HCT116 (cell line): ENCODE results near the gene SRCIN1. TPM values are rescaled to one million over a fixed set of nuclear protein-coding genes. Genes with fewer than 3 reads are reported as not detected.

Experiments used
- ATAC-seq: fragments of 200-7000 bp; cut with Tn5 transposase; 2 replicates; pipeline ENCODE4 v1.9.1; 2020; ENCODE audit warnings: mild to moderate bottlenecking, moderate library complexity
- BruUV-seq: library from RNA; stranded (reverse); fragments of 400-500 nt; replicated peaks from 2 replicates; lab custom pipeline; 2021; lab: Mats Ljungman, UMichigan
- CTCF ChIA-PET: fragments of 300-600 bp; sonication (Branson Sonifier 250); formaldehyde crosslinking; loops from one replicate; lab custom pipeline; 2021; ENCODE audit warnings: antibody characterized with exemption; lab: Charles Lee
- POLR2A ChIA-PET: fragments of 300-600, 350-600 bp; sonication (Branson Sonifier 250); formaldehyde crosslinking; loops from one replicate; lab custom pipeline; 2021; ENCODE audit warnings: antibody characterized with exemption; lab: Charles Lee
- RAD21 ChIA-PET, 2 experiments: fragments of 300-600 bp; sonication (Branson Sonifier 250); formaldehyde crosslinking; loops; one replicate each; lab custom pipeline; 2023; ENCODE audit warnings: low total read pairs in 2 of 2; ENCODE audit not compliant: uncharacterized antibody in 2 of 2, unreplicated experiment in 2 of 2, low non-redundant PET in 1 of 2; lab: Charles Lee
- DNase-seq: peaks from one replicate; pipeline ENCODE4 v3.0.0-alpha.2; 2010; ENCODE audit warnings: low read depth, low spot score
- H2AFZ ChIP-seq: fragments of 200-600 bp; shearing (Covaris generic), sonication (generic); 2 replicates; pipeline ENCODE4 v1.6.1; 2017; ENCODE audit warnings: low read depth, mixed run types, mixed read lengths, antibody characterized with exemption, low read length; ENCODE audit not compliant: poor library complexity, severe bottlenecking
- H3K27ac ChIP-seq: 2 replicates; pipeline ENCODE4 v1.5.1; 2012; ENCODE audit warnings: low read depth, low read length
- H3K27me3 ChIP-seq: fragments of 200-600 bp; sonication (generic); 2 replicates; pipeline ENCODE4 v1.6.1; 2016; ENCODE audit warnings: mixed run types, low read length, mixed read lengths; ENCODE audit not compliant: insufficient read depth
- H3K36me3 ChIP-seq, 2 experiments: fragments of 200-500 bp in 1 of 2; fragments of 200-600 bp in 1 of 2; sonication (Bioruptor generic) in 1 of 2; sonication (generic) in 1 of 2; 2 replicates each; pipeline versions ENCODE4 v1.5.1 to v1.6.1; 2014 to 2016; ENCODE audit warnings: low read length in 2 of 2, inconsistent platforms in 1 of 2, mixed read lengths in 1 of 2, mixed run types in 1 of 2; ENCODE audit not compliant: insufficient read depth in 2 of 2, control insufficient read depth in 1 of 2
- H3K4me1 ChIP-seq, 2 experiments: fragments of 200-600 bp in 1 of 2; sonication (generic) in 1 of 2; 2 replicates each; pipeline versions ENCODE4 v1.5.1 to v1.6.1; 2012 to 2017; ENCODE audit warnings: low read length in 2 of 2, inconsistent platforms in 1 of 2, mild to moderate bottlenecking in 1 of 2, mixed read lengths in 1 of 2, mixed run types in 1 of 2, moderate library complexity in 1 of 2; ENCODE audit not compliant: insufficient read depth in 2 of 2, control insufficient read depth in 1 of 2
- H3K4me2 ChIP-seq: fragments of 200-600 bp; sonication (generic); 2 replicates; pipeline ENCODE4 v1.6.1; 2017; ENCODE audit warnings: mixed run types, low read length, mixed read lengths
- H3K4me3 ChIP-seq, 2 experiments: fragments of 200-600 bp in 1 of 2; sonication (generic) in 1 of 2; replicated peaks in 1 of 2; 2 replicates each; pipeline ENCODE4 v1.5.1; 2011 to 2016; ENCODE audit warnings: low read length in 2 of 2, control low read depth in 1 of 2, low read depth in 1 of 2, mild to moderate bottlenecking in 1 of 2, mixed read lengths in 1 of 2, mixed run types in 1 of 2
- H3K79me2 ChIP-seq: fragments of 200-600 bp; sonication (generic); 2 replicates; pipeline ENCODE4 v1.6.1; 2017; ENCODE audit warnings: mild to moderate bottlenecking, mixed run types, low read length, moderate library complexity, mixed read lengths; ENCODE audit not compliant: insufficient read depth
- H3K9ac ChIP-seq: fragments of 200-600 bp; sonication (generic); 2 replicates; pipeline ENCODE4 v1.6.1; 2016; ENCODE audit warnings: low read length, mixed read lengths
- H3K9me2 ChIP-seq: fragments of 200-600 bp; sonication (generic), shearing (Covaris generic); 2 replicates; pipeline ENCODE4 v1.6.1; 2017; ENCODE audit warnings: mixed run types, mild to moderate bottlenecking, moderate library complexity; ENCODE audit not compliant: insufficient read depth
- H3K9me3 ChIP-seq, 2 experiments: fragments of 200-500 bp in 1 of 2; fragments of 200-600 bp in 1 of 2; sonication (Bioruptor generic) in 1 of 2; sonication (generic) in 1 of 2; 2 replicates each; pipeline ENCODE4 v1.6.1; 2014 to 2017; ENCODE audit warnings: low read length in 2 of 2, mixed read lengths in 2 of 2, inconsistent platforms in 1 of 2, low read depth in 1 of 2, mild to moderate bottlenecking in 1 of 2, mixed run types in 1 of 2, moderate library complexity in 1 of 2; ENCODE audit not compliant: control insufficient read depth in 1 of 2, insufficient read depth in 1 of 2
- H4K20me1 ChIP-seq: fragments of 200-600 bp; sonication (generic), shearing (Covaris generic); 2 replicates; pipeline ENCODE4 v1.6.1; 2017; ENCODE audit warnings: mixed run types, mild to moderate bottlenecking, moderate library complexity; ENCODE audit not compliant: insufficient read depth
- ATF3 ChIP-seq: IDR thresholded peaks from 2 replicates; pipeline ENCODE4 v1.6.1; 2012
- CBX3 ChIP-seq: IDR thresholded peaks from 2 replicates; pipeline ENCODE4 v1.6.1; 2012; ENCODE audit warnings: low read depth
- CEBPB ChIP-seq: IDR thresholded peaks from 2 replicates; pipeline ENCODE4 v1.6.1; 2012; ENCODE audit warnings: low read depth
- EGR1 ChIP-seq: IDR thresholded peaks from 2 replicates; pipeline ENCODE4 v1.6.1; 2012; ENCODE audit warnings: low read depth
- EZH2phosphoT487 ChIP-seq: fragments of 200-600 bp; IDR thresholded peaks from 2 replicates; pipeline ENCODE4 v1.6.1; 2018; ENCODE audit warnings: antibody characterized with exemption, borderline replicate concordance
- FOSL1 ChIP-seq: IDR thresholded peaks from 2 replicates; pipeline ENCODE4 v1.6.1; 2012; ENCODE audit warnings: low read depth
- JUND ChIP-seq: IDR thresholded peaks from 2 replicates; pipeline ENCODE4 v1.6.1; 2012
- POLR2A ChIP-seq: IDR thresholded peaks from 2 replicates; pipeline ENCODE4 v1.7.0; 2011; ENCODE audit warnings: borderline replicate concordance; ENCODE audit not compliant: insufficient read depth, insufficient read length; ENCODE audit errors: extremely low read depth
- POLR2AphosphoS5 ChIP-seq: IDR thresholded peaks from 2 replicates; pipeline ENCODE4 v1.6.1; 2011; ENCODE audit warnings: mild to moderate bottlenecking, low read depth, low read length, moderate library complexity
- SIN3A ChIP-seq: IDR thresholded peaks from 2 replicates; pipeline ENCODE4 v1.6.1; 2012; ENCODE audit warnings: low read depth
- ZBTB33 ChIP-seq: IDR thresholded peaks from 2 replicates; pipeline ENCODE4 v1.6.1; 2011; ENCODE audit warnings: mild to moderate bottlenecking, low read length, moderate library complexity; ENCODE audit not compliant: insufficient replicate concordance; ENCODE audit errors: extremely low read depth
- ZFX ChIP-seq: fragments of 450-650 bp; IDR thresholded peaks from 2 replicates; pipeline ENCODE4 v1.6.1; 2017
- intact Hi-C: fragments of 100-400 bp; cut with micrococcal nuclease; formaldehyde crosslinking; loops from 2 replicates; pipeline ENCODE4 v1.10.0; 2022
- total RNA-seq: library from RNA; stranded (reverse); gene quantifications from one replicate; pipeline ENCODE4 v1.2.1, GENCODE V29; 2021; ENCODE audit not compliant: unreplicated experiment
- TF ChIP-seq, protein P1 (sequence below), 3 experiments: fragments of 200-600 bp in 1 of 3; sonication (generic) in 1 of 3; IDR thresholded peaks in 2 of 3; conservative IDR thresholded peaks in 1 of 3; 2 replicates each; pipeline ENCODE4 v1.5.1; 2012 to 2017; ENCODE audit warnings: low read depth in 2 of 3, low read length in 2 of 3, antibody characterized with exemption in 1 of 3, borderline replicate concordance in 1 of 3, control low read depth in 1 of 3, mild to moderate bottlenecking in 1 of 3, mixed read lengths in 1 of 3, mixed run types in 1 of 3, moderate library complexity in 1 of 3; ENCODE audit not compliant: insufficient read depth in 1 of 3

Gene SRCIN1
- total RNA-seq, 1 experiment from 2014 or later: 10.5 TPM

DNA sequence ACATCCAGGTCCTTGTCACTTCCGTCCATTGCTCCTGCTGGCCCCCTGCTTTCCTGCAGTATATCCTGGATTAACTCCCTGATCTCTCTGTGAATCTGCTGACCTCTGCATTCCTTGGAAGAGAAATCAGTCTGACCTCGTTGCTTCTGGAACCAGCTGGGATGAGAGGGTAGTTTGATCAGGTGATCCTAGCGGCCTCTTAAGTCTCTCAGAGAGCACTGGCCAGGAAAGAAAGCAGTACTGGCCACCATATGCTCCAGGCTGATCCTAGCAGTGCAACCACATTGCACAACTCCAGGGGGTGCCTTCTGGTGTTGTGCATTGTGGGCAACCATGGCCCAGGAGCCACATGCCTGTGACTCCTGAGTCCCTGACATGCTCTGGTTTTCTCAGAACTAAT, 98.3 kb downstream of the SRCIN1 start:
- Histone ChIP-seq H3K27ac (no peak overlapping the region), H3K79me2 (no peaks in the 10 kb centered on the region), H3K9me2 (no peaks in the 10 kb centered on the region), H3K4me3 (no peak overlapping the region), H3K4me1 (peaks cover 0 to 22% of the 10 kb centered on the region in 2 experiments; a peak in 2 of 4 replicates), H3K4me2 (no peak overlapping the region), H3K27me3 (no peaks in the 10 kb centered on the region), H2AFZ (no peak overlapping the region), H3K9ac (no peak overlapping the region), H3K9me3 (no peaks in the 10 kb centered on the region), H3K36me3 (no peaks in the 10 kb centered on the region), H4K20me1 (no peaks in the 10 kb centered on the region)
- POLR2A ChIA-PET: no interaction called here
- intact Hi-C loops: loop anchor here (5.0 kb wide), 1 partner anchor 160 kb away; no protein-coding TSS in a partner anchor
- BruUV-seq: no TSS peak
- ATAC-seq: no peak
- TF ChIP-seq EZH2phosphoT487 (no peak), CBX3 (no peak)
- TF ChIP-seq, protein P1, sequence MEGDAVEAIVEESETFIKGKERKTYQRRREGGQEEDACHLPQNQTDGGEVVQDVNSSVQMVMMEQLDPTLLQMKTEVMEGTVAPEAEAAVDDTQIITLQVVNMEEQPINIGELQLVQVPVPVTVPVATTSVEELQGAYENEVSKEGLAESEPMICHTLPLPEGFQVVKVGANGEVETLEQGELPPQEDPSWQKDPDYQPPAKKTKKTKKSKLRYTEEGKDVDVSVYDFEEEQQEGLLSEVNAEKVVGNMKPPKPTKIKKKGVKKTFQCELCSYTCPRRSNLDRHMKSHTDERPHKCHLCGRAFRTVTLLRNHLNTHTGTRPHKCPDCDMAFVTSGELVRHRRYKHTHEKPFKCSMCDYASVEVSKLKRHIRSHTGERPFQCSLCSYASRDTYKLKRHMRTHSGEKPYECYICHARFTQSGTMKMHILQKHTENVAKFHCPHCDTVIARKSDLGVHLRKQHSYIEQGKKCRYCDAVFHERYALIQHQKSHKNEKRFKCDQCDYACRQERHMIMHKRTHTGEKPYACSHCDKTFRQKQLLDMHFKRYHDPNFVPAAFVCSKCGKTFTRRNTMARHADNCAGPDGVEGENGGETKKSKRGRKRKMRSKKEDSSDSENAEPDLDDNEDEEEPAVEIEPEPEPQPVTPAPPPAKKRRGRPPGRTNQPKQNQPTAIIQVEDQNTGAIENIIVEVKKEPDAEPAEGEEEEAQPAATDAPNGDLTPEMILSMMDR (IDR thresholded peaks at IDR 0.05 in 2 of 3, conservative IDR thresholded peaks at IDR 0.05 in 1 of 3; ENCODE audit: borderline replicate concordance in 1 of 3, insufficient read depth in 1 of 3, low read depth in 2 of 3, low read length in 2 of 3): 0 out of 6 replicates have a peak, but pooled peaks of 1 of the 3 experiments have one; percentile 16
- TF ChIP-seq, all 23 proteins: peak for 1
- RAD21 ChIA-PET: no interaction called here
- CTCF ChIA-PET: interaction anchor here (2.6 kb wide), 1 partner anchor 51 kb away, joined by 10 read pairs; no protein-coding TSS in a partner anchor
- no peak for DNase-seq

DNA sequence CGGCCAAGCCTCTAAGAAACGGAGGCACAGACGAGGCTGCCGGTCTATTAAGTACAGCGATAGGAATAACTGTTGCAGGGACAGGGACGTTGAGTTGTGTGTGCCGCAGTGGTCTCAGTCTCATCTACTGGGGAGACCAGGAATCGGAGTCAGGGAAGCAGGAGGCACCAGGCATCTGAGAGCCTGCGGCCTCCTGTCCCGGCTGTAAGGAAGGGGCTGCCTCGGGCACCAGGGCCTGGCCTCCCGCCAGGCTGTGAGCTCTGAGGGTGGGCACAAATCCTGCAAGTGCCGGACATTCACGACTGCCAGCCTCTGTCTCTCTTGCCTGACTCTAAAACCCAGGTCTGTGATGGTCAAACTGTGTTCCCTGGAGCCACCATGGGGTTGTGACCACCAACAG, 101.5 kb downstream of the SRCIN1 start:
- no peak overlapping the region for H3K9ac ChIP-seq
- H3K4me2 ChIP-seq: no peak overlapping the region
- H3K9me2 ChIP-seq: no peaks in the 10 kb centered on the region
- intact Hi-C loops: no loop called here
- no peak overlapping the region for H3K27ac ChIP-seq
- CTCF ChIA-PET: no interaction called here
- H4K20me1 ChIP-seq: no peaks in the 10 kb centered on the region
- no peak for ATAC-seq
- H3K4me3 ChIP-seq: no peak overlapping the region
- DNase-seq: no peak
- H3K4me1 ChIP-seq: peaks cover 0 to 7% of the 10 kb centered on the region in 2 experiments; a peak in 2 of 4 replicates
- no peaks in the 10 kb centered on the region for H3K27me3 ChIP-seq
- no peaks in the 10 kb centered on the region for H3K79me2 ChIP-seq
- no peaks in the 10 kb centered on the region for H3K9me3 ChIP-seq
- BruUV-seq: no TSS peak
- RAD21 ChIA-PET: interaction anchor here in 1 of 2 experiments (0.6 kb wide), 1 partner anchor 52 kb away, joined by 4 read pairs; no protein-coding TSS in a partner anchor
- H2AFZ ChIP-seq: no peak overlapping the region
- POLR2A ChIA-PET: no interaction called here
- no peaks in the 10 kb centered on the region for H3K36me3 ChIP-seq
- TF ChIP-seq POLR2A (no peak), EGR1 (no peak), FOSL1 (no peak), POLR2AphosphoS5 (no peak), ZFX (no peak), CEBPB (no peak), ATF3 (no peak), JUND (no peak), ZBTB33 (no peak), SIN3A (no peak), CBX3 (no peak)
- TF ChIP-seq, protein P1 (IDR thresholded peaks at IDR 0.05 in 2 of 3, conservative IDR thresholded peaks at IDR 0.05 in 1 of 3; ENCODE audit: borderline replicate concordance in 1 of 3, insufficient read depth in 1 of 3, low read depth in 2 of 3, low read length in 2 of 3): no peak
